Fibroblast of lung (primary cell): ENCODE results near the gene SORL1-AS1.

Experiments used
- DNase-seq, 2 donors: peaks; one replicate each; pipeline versions ENCODE4 v3.0.0 to v3.0.0-alpha.2; 2010; ENCODE audit warnings: low read depth in 2 of 2
- H2AFZ ChIP-seq: 2 replicates; pipeline ENCODE4 v1.5.1; 2012; ENCODE audit warnings: low read length, control low read depth, inconsistent platforms
- H3K27ac ChIP-seq: 2 replicates; pipeline ENCODE4 v1.5.1; 2011; ENCODE audit warnings: low read length, control low read depth; ENCODE audit not compliant: insufficient read depth
- H3K27me3 ChIP-seq: 2 replicates; pipeline ENCODE4 v1.5.1; 2011; ENCODE audit warnings: mild to moderate bottlenecking, low read length; ENCODE audit not compliant: control insufficient read depth, insufficient read depth
- H3K36me3 ChIP-seq: 2 replicates; pipeline ENCODE4 v1.5.1; 2011; ENCODE audit warnings: low read length; ENCODE audit not compliant: control insufficient read depth, insufficient read depth
- H3K4me1 ChIP-seq: 2 replicates; pipeline ENCODE4 v1.5.1; 2011; ENCODE audit warnings: low read length; ENCODE audit not compliant: control insufficient read depth, insufficient read depth; ENCODE audit errors: extremely low read depth
- H3K4me2 ChIP-seq: 2 replicates; pipeline ENCODE4 v1.5.1; 2011; ENCODE audit warnings: low read length, control low read depth; ENCODE audit not compliant: insufficient read depth; ENCODE audit errors: extremely low read depth
- H3K4me3 ChIP-seq, 4 experiments: fragments of 200-600 bp in 1 of 4; sonication (generic) in 1 of 4; replicated peaks in 1 of 4; 2 replicates each; pipeline ENCODE4 v1.5.1; 2011 to 2016; ENCODE audit warnings: low read length in 4 of 4, low read depth in 3 of 4, mild to moderate bottlenecking in 3 of 4, control low read depth in 2 of 4, inconsistent platforms in 1 of 4, mixed read lengths in 1 of 4; ENCODE audit not compliant: insufficient read depth in 1 of 4; ENCODE audit errors: control extremely low read depth in 1 of 4
- H3K79me2 ChIP-seq: 2 replicates; pipeline ENCODE4 v1.5.1; 2012; ENCODE audit warnings: mild to moderate bottlenecking, low read length, inconsistent platforms; ENCODE audit not compliant: control insufficient read depth, insufficient read depth
- H3K9ac ChIP-seq: 2 replicates; pipeline ENCODE4 v1.5.1; 2011; ENCODE audit warnings: mild to moderate bottlenecking, low read length, control low read depth; ENCODE audit not compliant: insufficient read depth
- H3K9me3 ChIP-seq: 2 replicates; pipeline ENCODE4 v1.5.1; 2012; ENCODE audit warnings: low read depth, low read length; ENCODE audit not compliant: control insufficient read depth, insufficient read depth
- H4K20me1 ChIP-seq: 2 replicates; pipeline ENCODE4 v1.5.1; 2011; ENCODE audit warnings: low read length; ENCODE audit not compliant: control insufficient read depth, insufficient read depth; ENCODE audit errors: extremely low read depth
- EZH2 ChIP-seq: IDR thresholded peaks from 2 replicates; pipeline ENCODE4 v1.5.1; 2012; ENCODE audit warnings: low read length, control low read depth, mild to moderate bottlenecking; ENCODE audit errors: missing control alignments
- TF ChIP-seq, protein P1 (sequence below), 2 donors: IDR thresholded peaks in 1 of 2; conservative IDR thresholded peaks in 1 of 2; 1 replicate in 1 of 2; 2 replicates in 1 of 2; pipeline ENCODE4 v1.5.1; 2011 to 2012; ENCODE audit warnings: low read length in 2 of 2, control low read depth in 1 of 2, inconsistent platforms in 1 of 2, low read depth in 1 of 2, mild to moderate bottlenecking in 1 of 2

Gene SORL1-AS1

DNA sequence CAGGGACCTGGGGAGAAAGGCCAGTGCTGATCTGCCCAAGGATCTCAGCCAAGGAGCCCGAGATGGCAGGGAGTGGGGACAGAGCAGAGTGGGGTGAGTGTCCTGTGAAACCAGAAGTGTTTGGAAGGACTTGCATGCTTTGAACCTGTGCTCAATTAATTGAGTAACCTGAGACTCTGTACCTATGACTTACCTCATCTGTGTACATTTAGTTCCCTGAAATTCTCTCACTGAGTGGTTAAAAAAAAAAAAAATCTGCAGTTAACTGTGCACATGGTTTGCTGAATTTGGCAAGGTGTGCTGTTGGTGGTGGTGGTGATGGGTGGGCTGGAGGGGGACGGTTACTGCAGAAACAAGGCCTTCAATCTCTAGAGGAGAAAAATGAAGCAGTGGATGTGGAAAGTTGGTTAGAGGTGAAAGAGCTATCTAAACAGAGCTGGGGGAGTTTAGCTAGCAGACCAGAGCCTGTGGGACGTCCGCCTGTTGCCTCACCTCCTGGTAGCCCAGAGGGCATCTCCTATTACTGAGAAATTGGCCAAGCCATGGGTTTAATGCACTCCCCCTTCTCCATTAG, 8.3 kb upstream of the SORL1-AS1 start:
- TF ChIP-seq EZH2 = no peak
- TF ChIP-seq, protein P1, sequence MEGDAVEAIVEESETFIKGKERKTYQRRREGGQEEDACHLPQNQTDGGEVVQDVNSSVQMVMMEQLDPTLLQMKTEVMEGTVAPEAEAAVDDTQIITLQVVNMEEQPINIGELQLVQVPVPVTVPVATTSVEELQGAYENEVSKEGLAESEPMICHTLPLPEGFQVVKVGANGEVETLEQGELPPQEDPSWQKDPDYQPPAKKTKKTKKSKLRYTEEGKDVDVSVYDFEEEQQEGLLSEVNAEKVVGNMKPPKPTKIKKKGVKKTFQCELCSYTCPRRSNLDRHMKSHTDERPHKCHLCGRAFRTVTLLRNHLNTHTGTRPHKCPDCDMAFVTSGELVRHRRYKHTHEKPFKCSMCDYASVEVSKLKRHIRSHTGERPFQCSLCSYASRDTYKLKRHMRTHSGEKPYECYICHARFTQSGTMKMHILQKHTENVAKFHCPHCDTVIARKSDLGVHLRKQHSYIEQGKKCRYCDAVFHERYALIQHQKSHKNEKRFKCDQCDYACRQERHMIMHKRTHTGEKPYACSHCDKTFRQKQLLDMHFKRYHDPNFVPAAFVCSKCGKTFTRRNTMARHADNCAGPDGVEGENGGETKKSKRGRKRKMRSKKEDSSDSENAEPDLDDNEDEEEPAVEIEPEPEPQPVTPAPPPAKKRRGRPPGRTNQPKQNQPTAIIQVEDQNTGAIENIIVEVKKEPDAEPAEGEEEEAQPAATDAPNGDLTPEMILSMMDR (conservative IDR thresholded peaks at IDR 0.05 in 1 of 2, IDR thresholded peaks at IDR 0.05 in 1 of 2; ENCODE audit: low read depth in 1 of 2, low read length in 2 of 2) = no peak
- Histone ChIP-seq H3K4me2 (no peak overlapping the region), H2AFZ (no peak overlapping the region), H3K4me1 (peaks cover 12% of the 10 kb centered on the region), H3K4me3 (no peak overlapping the region), H4K20me1 (no peaks in the 10 kb centered on the region), H3K79me2 (no peaks in the 10 kb centered on the region), H3K9me3 (no peaks in the 10 kb centered on the region), H3K27me3 (peaks cover 1% of the 10 kb centered on the region), H3K36me3 (no peaks in the 10 kb centered on the region), H3K27ac (no peak overlapping the region), H3K9ac (no peak overlapping the region)
- no peak for DNase-seq

DNA sequence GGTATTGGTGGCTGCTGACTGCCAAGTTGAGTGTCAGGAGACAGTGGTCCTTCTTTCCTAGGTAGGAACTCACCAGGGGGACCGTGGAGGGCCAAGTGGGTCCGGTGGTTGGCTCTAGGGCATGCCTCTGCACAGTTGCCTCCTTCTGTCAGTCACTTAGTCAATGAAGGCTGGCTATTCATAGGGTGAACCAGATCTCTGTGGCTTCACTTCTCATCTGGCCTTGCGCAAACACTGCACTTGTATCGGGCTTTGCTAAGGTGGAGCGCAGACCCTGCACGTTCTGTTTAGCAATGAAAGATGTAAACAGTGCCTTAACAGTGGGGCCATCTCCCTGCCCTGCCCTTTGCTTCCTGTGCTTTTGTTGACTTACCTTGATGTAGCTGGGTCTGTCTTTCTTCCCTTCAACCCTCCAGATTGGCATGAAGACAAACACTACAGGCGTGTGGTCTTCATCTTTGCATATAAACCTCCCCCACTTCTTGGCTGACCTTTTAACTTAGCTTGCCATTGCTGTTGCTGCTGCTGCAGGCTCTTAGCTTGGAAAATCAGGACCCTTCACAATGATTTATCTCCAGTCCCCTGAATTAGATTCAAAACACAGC, 6.7 kb upstream of the SORL1-AS1 start:
- no peak overlapping the region for H3K9ac ChIP-seq
- H3K27me3 ChIP-seq = peaks cover 6% of the 10 kb centered on the region
- H3K4me2 ChIP-seq = no peak overlapping the region
- H3K36me3 ChIP-seq = no peaks in the 10 kb centered on the region
- peaks cover 4% of the 10 kb centered on the region for H3K4me1 ChIP-seq
- no peak overlapping the region for H2AFZ ChIP-seq
- no peak overlapping the region for H3K27ac ChIP-seq
- no peaks in the 10 kb centered on the region for H3K9me3 ChIP-seq
- no peak overlapping the region for H3K4me3 ChIP-seq
- no peaks in the 10 kb centered on the region for H4K20me1 ChIP-seq
- TF ChIP-seq, protein P1 (conservative IDR thresholded peaks at IDR 0.05 in 1 of 2, IDR thresholded peaks at IDR 0.05 in 1 of 2; ENCODE audit: low read depth in 1 of 2, low read length in 2 of 2) = no peak
- no peak for TF ChIP-seq EZH2
- H3K79me2 ChIP-seq = no peaks in the 10 kb centered on the region
- DNase-seq = no peak

DNA sequence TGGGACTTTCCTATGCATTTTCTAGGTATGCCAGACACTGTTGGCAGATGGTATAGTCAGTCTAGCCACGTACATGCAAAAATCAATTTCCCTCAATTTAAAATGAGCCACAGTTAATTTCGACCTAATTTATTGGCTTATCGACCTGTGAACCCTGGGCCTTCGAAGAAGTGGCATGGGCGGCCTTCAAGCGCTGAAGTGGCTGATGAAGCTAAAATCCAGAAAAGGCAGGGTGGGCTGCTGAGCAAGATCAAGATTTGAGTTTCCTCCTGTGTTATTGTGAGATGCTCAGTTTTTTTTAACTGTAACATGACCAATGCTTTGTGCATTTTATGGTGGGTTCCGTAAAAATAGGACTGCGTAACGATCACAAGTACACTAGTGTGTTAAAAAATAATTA, 5.8 kb upstream of the SORL1-AS1 start:
- Histone ChIP-seq H3K9me3 (no peaks in the 10 kb centered on the region), H3K79me2 (no peaks in the 10 kb centered on the region), H3K4me3 (no peak overlapping the region), H2AFZ (no peak overlapping the region), H3K9ac (no peak overlapping the region), H3K36me3 (no peaks in the 10 kb centered on the region), H3K27ac (no peak overlapping the region), H4K20me1 (no peaks in the 10 kb centered on the region), H3K4me1 (no peaks in the 10 kb centered on the region), H3K4me2 (no peak overlapping the region), H3K27me3 (peaks cover 9% of the 10 kb centered on the region)
- TF ChIP-seq, protein P1 (conservative IDR thresholded peaks at IDR 0.05 in 1 of 2, IDR thresholded peaks at IDR 0.05 in 1 of 2; ENCODE audit: low read depth in 1 of 2, low read length in 2 of 2) = no peak
- DNase-seq = no peak
